ENCODE results near the gene CEBPG. TPM values are rescaled to one million over a fixed set of nuclear protein-coding genes. Genes with fewer than 3 reads are reported as not detected.

The CEBPG gene
- total RNA-seq, 6 experiments from 2014 or later: 15.0 to 32.3 (median 27.1) TPM

- H3K27ac ChIP-seq: peak overlapping the region in 2 of 3 donors; percentile 81 to 84
- no peaks in the 10 kb centered on the region for H3K9me3 ChIP-seq
- no peaks in the 10 kb centered on the region for H3K36me3 ChIP-seq
- TF ChIP-seq POLR2A (IDR thresholded peaks at IDR 0.05) (no peak), CTCF (IDR thresholded peaks at IDR 0.05) (no peak)
- DNase-seq (no peak), ATAC-seq (no peak)
- intact Hi-C loops (cut with DNase I): loop anchor here in 1 of 2 donors (10.0 kb wide), 1 partner anchor 75 kb away; no protein-coding TSS in a partner anchor
- H3K27me3 ChIP-seq: no peaks in the 10 kb centered on the region
- WGBS (ENCODE audit: insufficient coverage, low coverage, low lambda C conversion rate, missing lambda C conversion rate): 67% methylated on average over 4 of the region's 4 CpGs
- H3K4me1 ChIP-seq: peaks cover 0 to 32% (median 14%) of the 10 kb centered on the region in 4 donors
- H3K4me3 ChIP-seq: no peak overlapping the region
Measured at GRCh38 chr19:33329736-33330135, 43.8 kb upstream of the CEBPG start.

- no peak overlapping the region for H3K27ac ChIP-seq
- H3K4me1 ChIP-seq: peaks cover 0 to 37% (median 13%) of the 10 kb centered on the region in 4 donors
- no peaks in the 10 kb centered on the region for H3K27me3 ChIP-seq
- no peaks in the 10 kb centered on the region for H3K9me3 ChIP-seq
- DNase-seq (no peak), ATAC-seq (peak in 3 of 4 donors; percentile 6 to 24 (median 19))
- 54% methylated on average over 5 of the region's 5 CpGs for WGBS (ENCODE audit: insufficient coverage, low coverage, low lambda C conversion rate, missing lambda C conversion rate)
- no peak overlapping the region for H3K4me3 ChIP-seq
- TF ChIP-seq POLR2A (IDR thresholded peaks at IDR 0.05) (no peak), CTCF (IDR thresholded peaks at IDR 0.05) (no peak)
- intact Hi-C loops (cut with DNase I): loop anchor here in 1 of 2 donors (10.0 kb wide), 1 partner anchor 73 kb away; no protein-coding TSS in a partner anchor
- no peaks in the 10 kb centered on the region for H3K36me3 ChIP-seq
Measured at GRCh38 chr19:33332248-33332647, 41.3 kb upstream of the CEBPG start.

- Histone ChIP-seq H3K4me3 (no peak overlapping the region), H3K27me3 (no peaks in the 10 kb centered on the region), H3K27ac (no peak overlapping the region), H3K4me1 (peaks cover 0 to 37% (median 13%) of the 10 kb centered on the region in 4 donors), H3K36me3 (no peaks in the 10 kb centered on the region), H3K9me3 (no peaks in the 10 kb centered on the region)
- 96% methylated on average over 4 of the region's 4 CpGs for WGBS (ENCODE audit: insufficient coverage, low coverage, low lambda C conversion rate, missing lambda C conversion rate)
- intact Hi-C loops (cut with DNase I): loop anchor here in 1 of 2 donors (10.0 kb wide), 1 partner anchor 72 kb away; no protein-coding TSS in a partner anchor
- ATAC-seq: no peak
- TF ChIP-seq CTCF (IDR thresholded peaks at IDR 0.05) (no peak), POLR2A (IDR thresholded peaks at IDR 0.05) (no peak)
- DNase-seq: no peak
Measured at GRCh38 chr19:33333151-33333550, 40.4 kb upstream of the CEBPG start.

GRCh38 chr19:33333642-33334041, 39.9 kb upstream of the CEBPG start:
- no peaks in the 10 kb centered on the region for H3K27me3 ChIP-seq
- ATAC-seq (peak; percentile 61 to 84 (median 66)), DNase-seq (peak in 1 of 3 donors; percentile 35)
- no peaks in the 10 kb centered on the region for H3K36me3 ChIP-seq
- peaks cover 0 to 36% (median 13%) of the 10 kb centered on the region in 4 donors for H3K4me1 ChIP-seq
- no peaks in the 10 kb centered on the region for H3K9me3 ChIP-seq
- H3K4me3 ChIP-seq: no peak overlapping the region
- 20% methylated on average over 1 of the region's 3 CpGs for WGBS (ENCODE audit: insufficient coverage, low coverage, low lambda C conversion rate, missing lambda C conversion rate)
- H3K27ac ChIP-seq: no peak overlapping the region
- intact Hi-C loops (cut with DNase I): loop anchor here in 1 of 2 donors (10.0 kb wide), 1 partner anchor 71 kb away; no protein-coding TSS in a partner anchor
- no peak for TF ChIP-seq POLR2A (IDR thresholded peaks at IDR 0.05)
- peak; percentile 38 to 57 (median 46) for TF ChIP-seq CTCF (IDR thresholded peaks at IDR 0.05)
